ENCODE results near the gene BSN. TPM values are rescaled to one million over a fixed set of nuclear protein-coding genes. Genes with fewer than 3 reads are reported as not detected.
A peak's percentile ranks its signal among the peaks of the same experiment; 100 is the strongest.

The BSN gene
- total and polyA plus RNA-seq, 2 experiments from 2014 or later: 0.50 to 5.1 TPM

DNA sequence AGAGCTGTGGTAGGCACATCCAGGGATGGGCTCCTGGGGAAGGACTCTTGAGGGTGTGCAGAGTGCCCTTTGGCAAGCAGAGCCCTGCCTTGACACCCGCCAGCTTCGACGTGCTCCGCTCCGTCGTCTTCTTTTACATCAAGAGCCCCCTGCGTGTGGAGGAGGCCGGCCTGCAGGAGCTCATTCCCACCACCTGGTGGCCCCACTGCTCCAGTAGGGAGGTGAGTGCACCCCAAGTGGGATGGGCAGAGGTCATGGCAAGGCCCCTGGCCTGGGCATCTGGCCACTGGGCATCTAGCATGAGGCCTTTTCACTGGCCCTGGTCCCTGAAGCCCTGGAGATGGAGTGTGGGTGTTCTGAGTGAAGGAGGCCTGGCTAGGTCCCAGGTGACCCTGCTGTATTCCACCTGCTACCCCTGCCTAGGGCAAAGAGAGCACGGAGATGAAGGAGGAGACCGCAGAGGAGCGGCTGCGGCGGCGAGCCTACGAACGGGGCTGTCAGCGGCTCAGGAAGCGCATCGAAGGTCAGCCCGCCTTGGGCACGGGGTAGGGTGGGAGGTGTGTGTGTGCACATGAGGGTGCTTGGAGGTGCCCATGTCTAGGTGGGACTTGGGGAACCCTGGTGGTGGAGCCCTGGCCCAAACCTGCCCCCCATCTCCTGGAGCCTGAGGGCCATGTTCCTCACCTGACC, 147.3 kb downstream of the BSN start:
- no peaks in the 10 kb centered on the region for H3K36me3 ChIP-seq (ENCODE audit: insufficient read depth)
- H3F3A ChIP-seq (replicated peaks; ENCODE audit: low read depth): no peaks in the 10 kb centered on the region; the same call in 1 of the 2 replicates
- Mint-ChIP-seq H3K27ac (no peak overlapping the region), H3K4me3 (no peak overlapping the region), H3K36me3 (ENCODE audit: low read depth) (peaks cover 8% of the 10 kb centered on the region), H3K27me3 (ENCODE audit: insufficient read depth, low read depth, poor library complexity) (peaks cover 17% of the 10 kb centered on the region), H3K4me1 (peaks cover 18% of the 10 kb centered on the region), H3K9me3 (no peaks in the 10 kb centered on the region)
- peaks cover 5% of the 10 kb centered on the region; the same call in 1 of the 2 replicates for H4K20me1 ChIP-seq (replicated peaks; ENCODE audit: insufficient read depth)
- H3K4me2 ChIP-seq: no peak overlapping the region
- no peaks in the 10 kb centered on the region for H3K9me2 ChIP-seq (ENCODE audit: insufficient read depth)
- ATAC-seq (peak; percentile 75), DNase-seq (ENCODE audit: low spot score) (peak; percentile 85)
- H3K4me3 ChIP-seq: no peak overlapping the region
- no peaks in the 10 kb centered on the region for H3K4me1 ChIP-seq (ENCODE audit: insufficient read depth)
- no peaks in the 10 kb centered on the region for H3K27me3 ChIP-seq (ENCODE audit: insufficient read depth)
- no peak for TF ChIP-seq POLR2AphosphoS5 (IDR thresholded peaks at IDR 0.05; ENCODE audit: low read depth)
- TF ChIP-seq, protein P1, sequence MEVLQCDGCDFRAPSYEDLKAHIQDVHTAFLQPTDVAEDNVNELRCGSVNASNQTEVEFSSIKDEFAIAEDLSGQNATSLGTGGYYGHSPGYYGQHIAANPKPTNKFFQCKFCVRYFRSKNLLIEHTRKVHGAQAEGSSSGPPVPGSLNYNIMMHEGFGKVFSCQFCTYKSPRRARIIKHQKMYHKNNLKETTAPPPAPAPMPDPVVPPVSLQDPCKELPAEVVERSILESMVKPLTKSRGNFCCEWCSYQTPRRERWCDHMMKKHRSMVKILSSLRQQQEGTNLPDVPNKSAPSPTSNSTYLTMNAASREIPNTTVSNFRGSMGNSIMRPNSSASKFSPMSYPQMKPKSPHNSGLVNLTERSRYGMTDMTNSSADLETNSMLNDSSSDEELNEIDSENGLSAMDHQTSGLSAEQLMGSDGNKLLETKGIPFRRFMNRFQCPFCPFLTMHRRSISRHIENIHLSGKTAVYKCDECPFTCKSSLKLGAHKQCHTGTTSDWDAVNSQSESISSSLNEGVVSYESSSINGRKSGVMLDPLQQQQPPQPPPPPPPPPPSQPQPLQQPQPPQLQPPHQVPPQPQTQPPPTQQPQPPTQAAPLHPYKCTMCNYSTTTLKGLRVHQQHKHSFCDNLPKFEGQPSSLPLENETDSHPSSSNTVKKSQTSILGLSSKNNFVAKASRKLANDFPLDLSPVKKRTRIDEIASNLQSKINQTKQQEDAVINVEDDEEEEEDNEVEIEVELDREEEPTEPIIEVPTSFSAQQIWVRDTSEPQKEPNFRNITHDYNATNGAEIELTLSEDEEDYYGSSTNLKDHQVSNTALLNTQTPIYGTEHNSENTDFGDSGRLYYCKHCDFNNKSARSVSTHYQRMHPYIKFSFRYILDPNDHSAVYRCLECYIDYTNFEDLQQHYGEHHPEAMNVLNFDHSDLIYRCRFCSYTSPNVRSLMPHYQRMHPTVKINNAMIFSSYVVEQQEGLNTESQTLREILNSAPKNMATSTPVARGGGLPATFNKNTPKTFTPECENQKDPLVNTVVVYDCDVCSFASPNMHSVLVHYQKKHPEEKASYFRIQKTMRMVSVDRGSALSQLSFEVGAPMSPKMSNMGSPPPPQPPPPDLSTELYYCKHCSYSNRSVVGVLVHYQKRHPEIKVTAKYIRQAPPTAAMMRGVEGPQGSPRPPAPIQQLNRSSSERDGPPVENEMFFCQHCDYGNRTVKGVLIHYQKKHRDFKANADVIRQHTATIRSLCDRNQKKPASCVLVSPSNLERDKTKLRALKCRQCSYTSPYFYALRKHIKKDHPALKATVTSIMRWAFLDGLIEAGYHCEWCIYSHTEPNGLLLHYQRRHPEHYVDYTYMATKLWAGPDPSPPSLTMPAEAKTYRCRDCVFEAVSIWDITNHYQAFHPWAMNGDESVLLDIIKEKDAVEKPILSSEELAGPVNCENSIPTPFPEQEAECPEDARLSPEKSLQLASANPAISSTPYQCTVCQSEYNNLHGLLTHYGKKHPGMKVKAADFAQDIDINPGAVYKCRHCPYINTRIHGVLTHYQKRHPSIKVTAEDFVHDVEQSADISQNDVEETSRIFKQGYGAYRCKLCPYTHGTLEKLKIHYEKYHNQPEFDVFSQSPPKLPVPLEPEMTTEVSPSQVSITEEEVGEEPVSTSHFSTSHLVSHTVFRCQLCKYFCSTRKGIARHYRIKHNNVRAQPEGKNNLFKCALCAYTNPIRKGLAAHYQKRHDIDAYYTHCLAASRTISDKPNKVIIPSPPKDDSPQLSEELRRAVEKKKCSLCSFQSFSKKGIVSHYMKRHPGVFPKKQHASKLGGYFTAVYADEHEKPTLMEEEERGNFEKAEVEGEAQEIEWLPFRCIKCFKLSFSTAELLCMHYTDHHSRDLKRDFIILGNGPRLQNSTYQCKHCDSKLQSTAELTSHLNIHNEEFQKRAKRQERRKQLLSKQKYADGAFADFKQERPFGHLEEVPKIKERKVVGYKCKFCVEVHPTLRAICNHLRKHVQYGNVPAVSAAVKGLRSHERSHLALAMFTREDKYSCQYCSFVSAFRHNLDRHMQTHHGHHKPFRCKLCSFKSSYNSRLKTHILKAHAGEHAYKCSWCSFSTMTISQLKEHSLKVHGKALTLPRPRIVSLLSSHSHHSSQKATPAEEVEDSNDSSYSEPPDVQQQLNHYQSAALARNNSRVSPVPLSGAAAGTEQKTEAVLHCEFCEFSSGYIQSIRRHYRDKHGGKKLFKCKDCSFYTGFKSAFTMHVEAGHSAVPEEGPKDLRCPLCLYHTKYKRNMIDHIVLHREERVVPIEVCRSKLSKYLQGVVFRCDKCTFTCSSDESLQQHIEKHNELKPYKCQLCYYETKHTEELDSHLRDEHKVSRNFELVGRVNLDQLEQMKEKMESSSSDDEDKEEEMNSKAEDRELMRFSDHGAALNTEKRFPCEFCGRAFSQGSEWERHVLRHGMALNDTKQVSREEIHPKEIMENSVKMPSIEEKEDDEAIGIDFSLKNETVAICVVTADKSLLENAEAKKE (CRISPR knock-in tag; IDR thresholded peaks at IDR 0.05): no peak
- TF ChIP-seq, protein P2, sequence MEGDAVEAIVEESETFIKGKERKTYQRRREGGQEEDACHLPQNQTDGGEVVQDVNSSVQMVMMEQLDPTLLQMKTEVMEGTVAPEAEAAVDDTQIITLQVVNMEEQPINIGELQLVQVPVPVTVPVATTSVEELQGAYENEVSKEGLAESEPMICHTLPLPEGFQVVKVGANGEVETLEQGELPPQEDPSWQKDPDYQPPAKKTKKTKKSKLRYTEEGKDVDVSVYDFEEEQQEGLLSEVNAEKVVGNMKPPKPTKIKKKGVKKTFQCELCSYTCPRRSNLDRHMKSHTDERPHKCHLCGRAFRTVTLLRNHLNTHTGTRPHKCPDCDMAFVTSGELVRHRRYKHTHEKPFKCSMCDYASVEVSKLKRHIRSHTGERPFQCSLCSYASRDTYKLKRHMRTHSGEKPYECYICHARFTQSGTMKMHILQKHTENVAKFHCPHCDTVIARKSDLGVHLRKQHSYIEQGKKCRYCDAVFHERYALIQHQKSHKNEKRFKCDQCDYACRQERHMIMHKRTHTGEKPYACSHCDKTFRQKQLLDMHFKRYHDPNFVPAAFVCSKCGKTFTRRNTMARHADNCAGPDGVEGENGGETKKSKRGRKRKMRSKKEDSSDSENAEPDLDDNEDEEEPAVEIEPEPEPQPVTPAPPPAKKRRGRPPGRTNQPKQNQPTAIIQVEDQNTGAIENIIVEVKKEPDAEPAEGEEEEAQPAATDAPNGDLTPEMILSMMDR (conservative IDR thresholded peaks at IDR 0.05; ENCODE audit: low read depth in 2 of 2): peak; percentile 67 to 81
- no peaks in the 10 kb centered on the region for H3K79me2 ChIP-seq (replicated peaks; ENCODE audit: insufficient read depth)
- H3K27ac ChIP-seq (ENCODE audit: low read depth): no peak overlapping the region
- no peak overlapping the region for H2AFZ ChIP-seq
